Astrocyte of the cerebellum (primary cell): Measurements from ENCODE around the gene SLC1A3.
A peak's percentile ranks its signal among the peaks of the same experiment; 100 is the strongest.

ENCODE experiments used
- DNase-seq: peaks from one replicate; pipeline ENCODE4 v3.0.0-alpha.2; 2011; ENCODE audit warnings: low read depth
- H3K4me3 ChIP-seq: 2 replicates; pipeline ENCODE4 v1.5.1; 2011; ENCODE audit warnings: mild to moderate bottlenecking, low read depth, low read length, moderate library complexity
- in situ Hi-C: cut with HindIII; loops from 2 replicates; pipeline ENCODE4 v1.10.0; 2017; ENCODE audit warnings: low sequenced_read_pairs
- TF ChIP-seq, protein P1 (sequence below): IDR thresholded peaks from 2 replicates; pipeline ENCODE4 v1.5.1; 2012; ENCODE audit warnings: low read length, low read depth, moderate library complexity, mild to moderate bottlenecking; ENCODE audit errors: missing control alignments

SLC1A3 gene

DNA sequence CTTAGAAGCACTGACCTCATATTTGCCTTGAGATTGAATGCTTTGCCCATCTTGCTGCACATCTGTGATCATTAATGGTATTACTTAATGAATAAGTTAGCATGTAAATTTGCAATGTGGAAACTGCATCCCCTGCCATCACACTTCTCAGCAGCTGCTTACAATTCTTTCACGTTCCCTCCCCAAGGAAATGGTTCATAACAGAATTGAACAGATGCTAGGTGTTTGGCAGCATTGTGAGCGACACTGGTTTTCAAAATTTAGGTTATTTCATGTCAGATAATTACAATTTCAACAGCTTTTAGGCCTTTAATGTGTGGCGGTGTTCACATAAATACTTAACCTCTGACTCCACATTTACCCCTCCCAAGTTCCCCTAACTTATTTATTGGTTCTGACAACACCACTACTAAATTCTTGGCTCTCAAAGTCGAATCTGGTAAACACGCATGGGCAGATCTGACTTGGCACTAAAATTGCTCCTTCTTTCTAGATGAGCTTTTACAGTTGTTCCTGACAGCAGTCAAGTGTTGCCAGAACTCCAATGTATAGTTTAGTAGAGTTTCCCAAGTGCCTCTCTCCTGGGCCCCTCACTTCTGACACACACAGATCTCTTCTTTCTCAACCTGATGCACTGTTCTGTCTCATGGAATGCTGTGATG, 46.8 kb downstream of the SLC1A3 start:
- TF ChIP-seq, protein P1, sequence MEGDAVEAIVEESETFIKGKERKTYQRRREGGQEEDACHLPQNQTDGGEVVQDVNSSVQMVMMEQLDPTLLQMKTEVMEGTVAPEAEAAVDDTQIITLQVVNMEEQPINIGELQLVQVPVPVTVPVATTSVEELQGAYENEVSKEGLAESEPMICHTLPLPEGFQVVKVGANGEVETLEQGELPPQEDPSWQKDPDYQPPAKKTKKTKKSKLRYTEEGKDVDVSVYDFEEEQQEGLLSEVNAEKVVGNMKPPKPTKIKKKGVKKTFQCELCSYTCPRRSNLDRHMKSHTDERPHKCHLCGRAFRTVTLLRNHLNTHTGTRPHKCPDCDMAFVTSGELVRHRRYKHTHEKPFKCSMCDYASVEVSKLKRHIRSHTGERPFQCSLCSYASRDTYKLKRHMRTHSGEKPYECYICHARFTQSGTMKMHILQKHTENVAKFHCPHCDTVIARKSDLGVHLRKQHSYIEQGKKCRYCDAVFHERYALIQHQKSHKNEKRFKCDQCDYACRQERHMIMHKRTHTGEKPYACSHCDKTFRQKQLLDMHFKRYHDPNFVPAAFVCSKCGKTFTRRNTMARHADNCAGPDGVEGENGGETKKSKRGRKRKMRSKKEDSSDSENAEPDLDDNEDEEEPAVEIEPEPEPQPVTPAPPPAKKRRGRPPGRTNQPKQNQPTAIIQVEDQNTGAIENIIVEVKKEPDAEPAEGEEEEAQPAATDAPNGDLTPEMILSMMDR = no peak
- no peak for DNase-seq
- in situ Hi-C loops = no loop called here
- H3K4me3 ChIP-seq = no peak overlapping the region

DNA sequence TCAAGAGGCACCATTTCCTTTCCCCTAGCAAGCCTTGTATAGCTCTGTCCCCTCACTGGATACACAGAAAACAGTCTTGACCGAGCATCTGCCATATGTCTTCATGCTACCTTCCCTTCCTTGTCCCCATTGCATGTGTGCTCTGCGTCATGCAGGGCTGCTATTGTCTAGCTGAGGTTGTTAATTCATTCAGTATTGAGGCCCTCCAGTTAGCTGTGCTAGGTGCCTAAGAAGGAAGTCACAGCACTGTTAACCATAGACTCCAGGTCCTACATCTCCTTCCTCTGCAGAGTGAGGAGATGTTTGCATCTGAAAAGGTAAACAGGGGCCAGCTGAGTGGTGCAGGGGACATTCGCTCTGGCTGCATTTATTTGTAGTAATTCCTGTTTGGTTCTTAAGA, 48.2 kb downstream of the SLC1A3 start:
- TF ChIP-seq, protein P1 = no peak
- no peak overlapping the region for H3K4me3 ChIP-seq
- no peak for DNase-seq
- in situ Hi-C loops = no loop called here

DNA sequence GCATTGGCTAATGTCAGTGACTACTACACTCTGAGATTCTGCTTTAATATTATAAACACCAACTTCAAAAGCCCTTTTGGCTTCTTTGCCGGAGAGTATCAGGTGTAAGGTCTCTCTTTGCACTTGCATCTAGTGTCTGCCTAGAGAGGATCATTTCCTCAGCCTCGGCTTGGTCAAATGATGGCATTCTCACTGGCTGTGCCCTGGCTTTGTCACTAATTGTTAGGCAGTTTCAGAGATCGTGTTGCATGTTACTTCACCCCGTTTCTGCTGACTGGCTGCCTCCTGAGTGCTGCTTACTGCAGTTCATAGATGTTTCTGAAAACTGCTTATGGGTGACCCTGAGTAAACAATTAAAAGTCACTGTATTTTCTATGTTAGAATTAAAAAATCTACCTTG, 48.8 kb downstream of the SLC1A3 start:
- H3K4me3 ChIP-seq = no peak overlapping the region
- in situ Hi-C loops = no loop called here
- DNase-seq = no peak
- TF ChIP-seq, protein P1 = no peak

DNA sequence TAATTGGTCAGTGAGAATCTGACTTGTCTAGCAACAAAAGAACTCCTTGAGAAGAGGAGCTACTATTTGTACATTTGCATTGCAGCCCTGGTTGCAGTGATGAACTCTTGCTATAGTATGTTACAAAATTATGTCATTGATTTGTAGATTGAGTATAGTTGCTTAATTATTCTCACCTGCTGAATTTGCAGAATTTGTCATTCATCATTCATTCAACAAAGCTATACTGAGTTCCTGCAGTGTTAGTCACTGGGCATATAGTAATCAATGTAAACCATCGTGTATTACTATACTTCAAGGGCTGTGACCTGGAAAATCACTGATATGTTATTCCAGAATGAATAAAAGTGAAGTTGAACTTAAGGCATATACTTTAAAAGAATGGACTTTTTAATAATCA, 50.1 kb downstream of the SLC1A3 start:
- in situ Hi-C loops = no loop called here
- TF ChIP-seq, protein P1 = no peak
- H3K4me3 ChIP-seq = no peak overlapping the region
- no peak for DNase-seq

DNA sequence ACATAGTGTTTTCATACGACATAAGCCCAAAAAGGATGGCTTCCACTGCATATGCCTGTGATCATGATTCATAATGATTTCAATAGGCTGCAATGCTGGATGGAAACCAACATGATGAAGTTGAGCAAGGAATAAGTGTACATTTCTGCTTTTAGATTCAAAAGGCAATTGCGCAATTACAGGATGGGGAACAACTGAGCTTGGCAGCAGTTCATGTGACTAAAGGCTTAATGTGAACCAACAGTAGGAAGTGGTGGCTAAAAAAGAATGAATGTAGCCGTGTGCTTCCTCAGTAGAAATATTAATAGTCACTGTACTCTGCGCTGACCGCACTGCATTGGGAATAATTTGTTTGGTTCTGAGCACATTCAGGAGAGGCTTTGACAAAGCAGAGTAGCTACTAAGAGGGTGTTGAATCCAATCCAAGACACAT, 51.2 kb downstream of the SLC1A3 start:
- no peak overlapping the region for H3K4me3 ChIP-seq
- TF ChIP-seq, protein P1 = no peak
- in situ Hi-C loops = no loop called here
- DNase-seq = peak; percentile 100

DNA sequence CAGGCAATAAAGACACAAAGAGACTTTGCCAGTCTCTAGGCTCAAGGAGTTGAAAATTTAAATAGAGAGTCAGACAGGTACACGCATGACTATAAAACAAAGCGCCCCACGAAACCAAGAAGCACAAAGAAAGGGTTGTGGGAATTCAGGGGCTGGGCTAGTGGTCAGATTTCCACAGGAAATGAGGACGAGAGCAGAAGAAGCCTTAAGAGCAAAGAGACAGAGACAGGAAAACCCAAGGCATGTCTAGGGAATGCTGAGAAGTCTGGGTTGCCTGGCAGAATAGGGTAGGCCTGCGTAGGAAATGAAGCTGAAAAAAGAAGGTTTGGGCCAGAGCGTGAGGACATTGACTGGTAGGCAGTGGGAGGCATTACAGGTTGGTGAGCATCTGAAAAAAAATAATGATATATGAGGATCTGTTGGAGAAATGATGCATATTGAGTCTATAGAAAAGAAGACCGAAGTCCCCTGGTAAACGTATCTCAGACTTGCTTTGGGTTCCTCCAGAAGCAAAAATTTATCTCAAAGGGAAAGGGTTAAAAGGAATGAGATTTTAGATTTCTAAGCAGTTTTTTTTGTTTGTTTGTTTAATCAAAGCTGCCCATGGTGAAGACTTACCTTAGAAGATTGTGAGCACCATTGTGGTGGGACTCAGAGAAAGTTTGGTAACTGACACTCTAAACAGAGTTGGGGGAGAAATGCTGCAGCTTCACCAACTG, 51.8 kb downstream of the SLC1A3 start:
- in situ Hi-C loops = no loop called here
- no peak overlapping the region for H3K4me3 ChIP-seq
- TF ChIP-seq, protein P1 = no peak
- no peak for DNase-seq
